AG04450 (cell line): ENCODE data around the gene TNFAIP8L2. TPM values are rescaled to one million over a fixed set of nuclear protein-coding genes. Genes with fewer than 3 reads are reported as not detected.

ENCODE experiments used
- CTCF ChIA-PET: fragments of 300-600, 350-600 bp; formaldehyde crosslinking; extraction: SDS; loops from one replicate; lab custom pipeline; 2022; ENCODE audit warnings: antibody characterized with exemption, inconsistent platforms; lab: Charles Lee
- POLR2A ChIA-PET: fragments of 350-600 bp; formaldehyde crosslinking; extraction: SDS; loops from one replicate; lab custom pipeline; 2021; ENCODE audit warnings: antibody characterized with exemption, inconsistent platforms; lab: Yijun Ruan, JAX
- DNase-seq: peaks from one replicate; pipeline ENCODE4 v3.0.0-alpha.2; 2011; ENCODE audit warnings: low read depth, low spot score
- H3K27ac ChIP-seq: one replicate; pipeline ENCODE4 v1.5.1; 2012; ENCODE audit warnings: low read depth, low read length, control low read depth
- H3K27me3 ChIP-seq: one replicate; pipeline ENCODE4 v1.6.0; 2012; ENCODE audit warnings: low read length; ENCODE audit not compliant: control insufficient read depth, insufficient read depth
- H3K4me3 ChIP-seq: 2 replicates; pipeline ENCODE4 v1.5.1; 2011; ENCODE audit warnings: mild to moderate bottlenecking, low read depth, low read length, control low read depth
- H3K9me3 ChIP-seq: 2 replicates; pipeline ENCODE4 v1.5.1; 2012; ENCODE audit warnings: low read length; ENCODE audit not compliant: control insufficient read depth, insufficient read depth
- CTCF ChIP-seq: IDR thresholded peaks from 2 replicates; pipeline ENCODE4 v1.5.1; 2011; ENCODE audit warnings: low read depth, low read length, control low read depth, inconsistent platforms
- polyA plus RNA-seq: library from polyadenylated mRNA; depleted of rRNA; stranded (reverse); fragments of >200 nt; gene quantifications from 2 replicates; pipeline ENCODE4 v1.2.3, GENCODE V29; 2011

Gene TNFAIP8L2
- polyA plus RNA-seq, 1 experiment, result not detected

GRCh38 chr1:151133018-151133806 is 23.2 kb upstream of the TNFAIP8L2 start:
- POLR2A ChIA-PET, result interaction anchor here (0.8 kb wide), 1 partner anchor 38 kb away, joined by 5 read pairs; no protein-coding TSS in a partner anchor
- Histone ChIP-seq H3K4me3 (no peak overlapping the region), H3K27me3 (peaks cover 10% of the 10 kb centered on the region), H3K9me3 (peaks cover 5% of the 10 kb centered on the region; the same call in 1 of the 2 replicates), H3K27ac (no peak overlapping the region)
- DNase-seq, result no peak
- no peak for TF ChIP-seq CTCF
- CTCF ChIA-PET, result interaction anchor here (2.5 kb wide), 1 partner anchor 33 kb away, joined by 18 read pairs; no protein-coding TSS in a partner anchor

- Histone ChIP-seq H3K27ac (no peak overlapping the region), H3K4me3 (no peak overlapping the region), H3K9me3 (peaks cover 5% of the 10 kb centered on the region; the same call in 1 of the 2 replicates), H3K27me3 (peaks cover 10% of the 10 kb centered on the region)
- no peak for DNase-seq
- CTCF ChIA-PET, result interaction anchor here (2.5 kb wide), 1 partner anchor 35 kb away, joined by 18 read pairs; no protein-coding TSS in a partner anchor
- TF ChIP-seq CTCF, result no peak
- POLR2A ChIA-PET, result interaction anchor here (1.0 kb wide), 1 partner anchor 13 kb away, joined by 3 read pairs; no protein-coding TSS in a partner anchor
These were observed 22.1 kb upstream of the TNFAIP8L2 start for GRCh38 chr1:151134396-151134795.

GRCh38 chr1:151134991-151135390 is 21.5 kb upstream of the TNFAIP8L2 start:
- peaks cover 5% of the 10 kb centered on the region; the same call in 1 of the 2 replicates for H3K9me3 ChIP-seq
- H3K27ac ChIP-seq, result peak overlapping the region; percentile 21
- H3K4me3 ChIP-seq, result no peak overlapping the region
- peaks cover 10% of the 10 kb centered on the region for H3K27me3 ChIP-seq
- ChIA-PET POLR2A (interaction anchor here (1.0 kb wide), 1 partner anchor 12 kb away, joined by 3 read pairs; no protein-coding TSS in a partner anchor), CTCF (interaction anchor here (2.5 kb wide), 1 partner anchor 35 kb away, joined by 18 read pairs; no protein-coding TSS in a partner anchor)
- no peak for TF ChIP-seq CTCF
- no peak for DNase-seq

GRCh38 chr1:151135433-151136385 is 20.7 kb upstream of the TNFAIP8L2 start:
- no peak for TF ChIP-seq CTCF
- ChIA-PET CTCF (interaction anchor here (2.5 kb wide), 1 partner anchor 36 kb away, joined by 18 read pairs; no protein-coding TSS in a partner anchor), POLR2A (interaction anchor here (1.0 kb wide), 1 partner anchor 11 kb away, joined by 3 read pairs; no protein-coding TSS in a partner anchor)
- peaks cover 5% of the 10 kb centered on the region; the same call in 1 of the 2 replicates for H3K9me3 ChIP-seq
- H3K4me3 ChIP-seq, result no peak overlapping the region
- H3K27me3 ChIP-seq, result peaks cover 7% of the 10 kb centered on the region
- H3K27ac ChIP-seq, result no peak overlapping the region
- no peak for DNase-seq
